Common myeloid progenitor, CD34-positive (primary cell): ENCODE results near the gene ECI1.

Source experiments
- CTCF ChIA-PET: fragments of 350-600 bp; sonication (Branson Sonifier 250); formaldehyde crosslinking; loops from one replicate; lab custom pipeline; 2021; ENCODE audit warnings: antibody characterized with exemption; lab: Charles Lee
- POLR2A ChIA-PET: fragments of 350-600 bp; sonication (Branson Sonifier 250); formaldehyde crosslinking; loops from one replicate; lab custom pipeline; 2021; ENCODE audit warnings: antibody characterized with exemption; lab: Charles Lee
- DNase-seq, 3 donors: peaks; one replicate each; pipeline versions ENCODE4 v3.0.0 to v3.0.0-alpha.2; 2013
- H3K27ac ChIP-seq, 2 experiments: 1 replicate in 1 of 2; 2 replicates in 1 of 2; pipeline ENCODE4 v1.7.0; 2013; ENCODE audit warnings: inconsistent platforms in 2 of 2, low read length in 2 of 2, mild to moderate bottlenecking in 2 of 2, low read depth in 1 of 2, moderate library complexity in 1 of 2; ENCODE audit not compliant: severe bottlenecking in 2 of 2, insufficient read depth in 1 of 2, poor library complexity in 1 of 2
- H3K27me3 ChIP-seq, 5 experiments: replicated peaks in 2 of 5; 1 replicate in 3 of 5; 2 replicates in 2 of 5; pipeline versions ENCODE4 v1.6.1 to v1.7.0; 2013; ENCODE audit warnings: low read length in 4 of 5, mild to moderate bottlenecking in 2 of 5, moderate library complexity in 2 of 5, inconsistent platforms in 1 of 5; ENCODE audit not compliant: insufficient read depth in 5 of 5, control insufficient read depth in 4 of 5
- H3K36me3 ChIP-seq, 4 experiments: 1 replicate in 2 of 4; 2 replicates in 2 of 4; pipeline versions ENCODE4 v1.6.1 to v1.7.0; 2013; ENCODE audit warnings: low read length in 3 of 4, control low read depth in 1 of 4, mild to moderate bottlenecking in 1 of 4; ENCODE audit not compliant: control insufficient read depth in 4 of 4, insufficient read depth in 4 of 4
- H3K4me1 ChIP-seq, 4 experiments: 1 replicate in 3 of 4; 2 replicates in 1 of 4; pipeline versions ENCODE4 v1.6.1 to v1.7.1; 2013; ENCODE audit warnings: low read length in 3 of 4, mild to moderate bottlenecking in 3 of 4, control low read depth in 1 of 4, inconsistent platforms in 1 of 4, moderate library complexity in 1 of 4; ENCODE audit not compliant: control insufficient read depth in 4 of 4, insufficient read depth in 4 of 4; ENCODE audit errors: control extremely low read depth in 1 of 4
- H3K4me3 ChIP-seq, 7 experiments: 1 replicate in 4 of 7; 2 replicates in 3 of 7; pipeline versions ENCODE4 v1.5.1 to v1.7.0; 2013; ENCODE audit warnings: mild to moderate bottlenecking in 7 of 7, low read length in 6 of 7, moderate library complexity in 6 of 7, inconsistent platforms in 2 of 7, low read depth in 2 of 7, control low read depth in 1 of 7; ENCODE audit not compliant: insufficient read depth in 4 of 7, control insufficient read depth in 1 of 7; ENCODE audit errors: extremely low read depth in 1 of 7
- H3K9me3 ChIP-seq, 5 experiments: 1 replicate in 4 of 5; 2 replicates in 1 of 5; pipeline versions ENCODE4 v1.6.1 to v1.7.1; 2013; ENCODE audit warnings: low read length in 4 of 5, mild to moderate bottlenecking in 2 of 5, inconsistent platforms in 1 of 5, low read depth in 1 of 5, moderate library complexity in 1 of 5; ENCODE audit not compliant: control insufficient read depth in 4 of 5, insufficient read depth in 2 of 5; ENCODE audit errors: control extremely low read depth in 1 of 5
- WGBS: methylation state at CpG from one replicate; pipeline ENCODE4 v1.1.5; 2013; ENCODE audit not compliant: insufficient coverage; 5-methylcytosine and 5-hydroxymethylcytosine counted together

ECI1 gene

DNA sequence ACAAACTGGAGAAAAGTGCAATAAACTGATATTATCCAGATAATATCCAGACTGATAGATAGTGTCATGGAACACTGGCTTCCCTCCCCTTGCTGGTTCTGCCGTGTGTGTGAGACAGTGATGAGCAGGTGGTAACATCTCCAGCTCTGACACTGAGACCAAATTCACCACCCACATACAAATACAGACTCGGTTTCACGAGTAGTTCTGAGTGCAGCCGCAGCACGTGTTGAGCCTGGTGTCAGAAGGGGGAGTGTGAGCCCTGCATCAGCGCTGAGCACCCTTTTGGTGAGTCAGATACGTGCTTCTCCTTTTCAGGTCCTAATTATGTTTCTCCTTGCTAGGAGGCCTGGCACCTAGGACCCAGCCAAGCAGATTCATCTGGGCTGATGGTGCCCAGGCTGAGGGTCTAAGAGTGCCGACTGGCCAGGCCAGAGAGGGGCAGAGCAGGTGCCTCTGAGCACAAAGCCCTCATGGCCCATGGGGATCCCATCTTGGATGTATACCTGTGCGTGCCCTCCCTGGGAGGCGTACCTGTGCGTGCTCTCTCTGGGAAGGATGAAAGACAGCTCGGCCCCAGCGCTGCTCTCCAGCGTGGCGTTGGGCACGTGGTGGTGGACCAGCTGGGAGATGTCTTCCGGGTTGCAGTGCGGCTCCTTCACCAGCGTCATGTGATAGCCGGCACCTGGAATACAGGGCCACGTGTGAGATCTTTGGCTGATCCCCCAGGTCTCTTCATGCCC is 43.8 kb upstream of the ECI1 start:
- DNase-seq: no peak
- Histone ChIP-seq H3K36me3 (peaks cover 0 to 15% (median 1%) of the 10 kb centered on the region in 4 experiments), H3K27me3 (no peaks in the 10 kb centered on the region), H3K4me1 (peaks cover 0 to 16% (median 5%) of the 10 kb centered on the region in 4 experiments), H3K9me3 (no peaks in the 10 kb centered on the region), H3K27ac (no peak overlapping the region), H3K4me3 (no peak overlapping the region)
- 97% methylated on average over 20 of the region's 21 CpGs for WGBS
- CTCF ChIA-PET: no interaction called here
- POLR2A ChIA-PET: no interaction called here

DNA sequence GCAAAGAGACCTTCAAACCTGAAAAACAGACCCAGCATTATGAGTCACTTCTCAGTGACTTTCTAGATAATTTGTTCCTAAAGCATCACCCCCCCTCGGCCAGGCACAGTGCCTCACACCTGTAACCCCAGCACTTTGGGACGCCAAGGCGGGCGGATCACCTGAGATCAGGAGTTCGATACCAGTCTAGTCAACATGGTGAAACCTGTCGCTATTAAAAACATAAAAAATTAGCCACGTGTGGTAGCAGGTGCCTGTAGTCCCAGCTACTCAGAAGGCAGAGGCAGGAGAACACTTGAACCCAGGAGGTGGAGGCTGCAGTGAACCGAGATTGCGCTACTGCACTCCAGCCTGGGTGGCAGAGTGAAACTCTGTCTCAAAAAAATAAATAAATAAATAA is 40.8 kb upstream of the ECI1 start:
- 100% methylated on average over 6 of the region's 9 CpGs for WGBS
- Histone ChIP-seq H3K4me3 (no peak overlapping the region), H3K27me3 (no peaks in the 10 kb centered on the region), H3K36me3 (peaks cover 0 to 17% (median 0%) of the 10 kb centered on the region in 4 experiments), H3K27ac (no peak overlapping the region), H3K4me1 (peaks cover 0 to 35% (median 14%) of the 10 kb centered on the region in 4 experiments), H3K9me3 (no peaks in the 10 kb centered on the region)
- ChIA-PET CTCF (no interaction called here), POLR2A (interaction anchor here (0.7 kb wide), 1 partner anchor 209 kb away, joined by 4 read pairs; no protein-coding TSS in a partner anchor)
- DNase-seq: no peak

DNA sequence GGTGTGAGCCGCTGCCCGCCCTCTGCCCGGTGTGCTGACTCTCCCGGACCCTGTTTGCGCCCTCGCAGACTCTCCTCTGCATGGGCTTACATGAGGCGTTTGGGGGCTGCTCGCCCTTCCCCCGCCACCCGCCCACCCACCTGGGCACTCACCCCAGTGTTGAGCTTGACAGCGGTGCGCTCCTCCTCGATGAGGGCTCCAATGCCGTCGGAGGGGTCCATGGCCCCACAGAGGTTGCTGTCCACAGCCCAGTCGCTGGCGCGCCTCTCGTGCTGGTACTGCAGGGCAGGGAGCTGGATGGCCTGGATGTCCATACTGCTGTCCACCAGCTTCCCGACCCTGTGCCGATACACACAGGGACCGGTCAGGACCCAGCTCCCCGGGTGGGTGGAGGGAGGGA is 37.9 kb upstream of the ECI1 start:
- POLR2A ChIA-PET: no interaction called here
- CTCF ChIA-PET: interaction anchor here (1.5 to 1.7 kb wide), 3 partner anchors 9 to 212 kb away, joined by 4 to 6 read pairs (median 4); no protein-coding TSS in a partner anchor
- 96% methylated on average over 22 of the region's 23 CpGs for WGBS
- H3K27ac ChIP-seq: no peak overlapping the region
- peaks cover 0 to 17% (median 2%) of the 10 kb centered on the region in 4 experiments for H3K36me3 ChIP-seq
- DNase-seq: no peak
- no peaks in the 10 kb centered on the region for H3K27me3 ChIP-seq
- no peaks in the 10 kb centered on the region for H3K9me3 ChIP-seq
- H3K4me3 ChIP-seq: peak overlapping the region in 2 of 7 experiments; percentile 25 to 28
- peaks cover 0 to 26% (median 9%) of the 10 kb centered on the region in 4 experiments for H3K4me1 ChIP-seq

DNA sequence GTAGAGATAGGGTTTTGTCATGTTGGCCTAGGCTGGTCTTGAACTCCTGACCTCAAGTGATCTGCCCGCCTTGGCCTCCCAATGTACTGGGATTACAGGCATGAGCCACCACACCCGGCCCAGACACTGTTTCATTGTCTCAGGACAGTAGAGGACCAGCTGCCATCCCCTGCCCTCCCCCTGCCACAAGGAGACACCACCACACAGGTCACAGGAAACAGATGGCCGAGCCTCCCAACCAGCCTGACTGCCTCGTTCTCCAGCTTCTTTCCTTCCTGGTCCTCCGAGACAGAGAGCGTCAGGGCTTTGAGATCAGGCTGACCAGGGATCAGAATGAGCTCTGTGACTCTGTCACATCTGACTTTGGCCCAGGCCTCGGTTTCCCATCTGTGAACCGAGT is 37.3 kb upstream of the ECI1 start:
- H3K4me3 ChIP-seq: peak overlapping the region in 2 of 7 experiments; percentile 25 to 28
- peak; percentile 20 to 80 (median 72) for DNase-seq
- 43% methylated on average over 7 of the region's 8 CpGs for WGBS
- H3K9me3 ChIP-seq: no peaks in the 10 kb centered on the region
- POLR2A ChIA-PET: no interaction called here
- no peak overlapping the region for H3K27ac ChIP-seq
- peaks cover 0 to 26% (median 9%) of the 10 kb centered on the region in 4 experiments for H3K4me1 ChIP-seq
- H3K27me3 ChIP-seq: no peaks in the 10 kb centered on the region
- peaks cover 0 to 17% (median 2%) of the 10 kb centered on the region in 4 experiments for H3K36me3 ChIP-seq
- CTCF ChIA-PET: interaction anchor here (1.5 to 1.7 kb wide), 3 partner anchors 9 to 212 kb away, joined by 4 to 6 read pairs (median 4); no protein-coding TSS in a partner anchor

DNA sequence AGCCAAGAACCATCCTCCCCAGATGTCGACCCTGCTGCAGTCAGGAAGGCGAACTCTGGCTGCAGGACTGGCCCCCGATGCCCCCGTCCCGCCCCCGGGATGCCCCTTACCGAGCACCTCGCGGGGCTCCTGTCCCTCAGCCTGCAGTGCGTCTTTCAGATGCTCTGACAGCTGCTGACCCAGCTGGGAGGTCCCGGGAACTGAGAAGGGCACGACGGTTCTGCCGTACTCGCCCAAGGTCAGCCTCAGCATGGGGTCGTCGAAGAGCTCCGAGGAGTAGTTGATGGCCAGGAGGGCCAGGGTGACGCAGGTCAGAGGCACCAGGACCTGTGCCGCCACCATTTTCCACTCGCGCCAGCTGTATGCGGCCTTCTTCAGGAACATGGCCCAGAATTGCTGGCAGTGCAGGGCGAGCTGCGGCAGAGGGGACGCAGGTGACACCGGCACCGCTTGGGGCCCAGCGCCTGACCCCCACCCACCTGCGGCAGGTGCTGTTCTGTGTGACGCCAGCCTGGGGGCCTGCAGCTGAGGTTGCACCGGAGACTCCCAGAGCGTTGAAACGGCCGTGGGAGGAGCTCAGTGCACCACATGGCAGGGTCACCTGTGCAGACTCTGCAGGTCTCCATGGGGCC is 36.6 kb upstream of the ECI1 start:
- WGBS: 95% methylated on average over 34 of the region's 35 CpGs
- Histone ChIP-seq H3K4me1 (peaks cover 0 to 26% (median 9%) of the 10 kb centered on the region in 4 experiments), H3K27me3 (no peaks in the 10 kb centered on the region), H3K36me3 (peaks cover 0 to 19% (median 3%) of the 10 kb centered on the region in 4 experiments), H3K4me3 (no peak overlapping the region), H3K27ac (no peak overlapping the region), H3K9me3 (no peaks in the 10 kb centered on the region)
- no peak for DNase-seq
- ChIA-PET POLR2A (no interaction called here), CTCF (interaction anchor here (1.6 to 1.7 kb wide), 2 partner anchors 10 to 213 kb away, joined by 4 to 6 read pairs; no protein-coding TSS in a partner anchor)

DNA sequence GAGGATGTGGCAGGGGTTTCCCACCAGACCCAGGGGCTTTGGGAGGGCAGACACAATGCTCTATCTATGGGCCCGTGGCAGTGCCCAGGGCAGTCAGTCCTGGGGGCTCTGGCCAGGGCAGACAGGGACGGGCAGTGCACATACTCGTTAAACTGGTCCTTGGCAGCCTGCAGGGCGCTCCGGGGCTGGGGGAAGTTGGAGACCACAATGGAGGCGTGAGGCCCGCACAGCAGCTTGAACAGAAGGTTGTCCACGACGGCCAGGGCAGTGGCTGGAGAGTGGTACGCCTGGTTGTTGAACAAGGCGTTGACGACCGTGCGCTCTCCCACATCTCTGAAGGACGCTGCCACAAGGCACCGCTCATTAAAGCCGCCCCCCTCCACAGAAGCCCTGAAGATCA is 35.2 kb upstream of the ECI1 start:
- over 99% methylated on average over 17 of the region's 17 CpGs for WGBS
- Histone ChIP-seq H3K4me1 (peaks cover 0 to 26% (median 9%) of the 10 kb centered on the region in 4 experiments), H3K27ac (no peak overlapping the region), H3K36me3 (peaks cover 0 to 19% (median 3%) of the 10 kb centered on the region in 4 experiments), H3K9me3 (no peaks in the 10 kb centered on the region), H3K27me3 (no peaks in the 10 kb centered on the region), H3K4me3 (no peak overlapping the region)
- POLR2A ChIA-PET: interaction anchor here (0.6 kb wide), 1 partner anchor 52 kb away, joined by 4 read pairs; no protein-coding TSS in a partner anchor
- DNase-seq: no peak
- CTCF ChIA-PET: interaction anchor here (0.7 kb wide), 1 partner anchor 23 kb away, joined by 3 read pairs; no protein-coding TSS in a partner anchor
